ENCODE results near the gene UNC5C. TPM values are rescaled to one million over a fixed set of nuclear protein-coding genes. Genes with fewer than 3 reads are reported as not detected.

The UNC5C gene
- total RNA-seq, 2 experiments from 2014 or later, result not detected

DNA sequence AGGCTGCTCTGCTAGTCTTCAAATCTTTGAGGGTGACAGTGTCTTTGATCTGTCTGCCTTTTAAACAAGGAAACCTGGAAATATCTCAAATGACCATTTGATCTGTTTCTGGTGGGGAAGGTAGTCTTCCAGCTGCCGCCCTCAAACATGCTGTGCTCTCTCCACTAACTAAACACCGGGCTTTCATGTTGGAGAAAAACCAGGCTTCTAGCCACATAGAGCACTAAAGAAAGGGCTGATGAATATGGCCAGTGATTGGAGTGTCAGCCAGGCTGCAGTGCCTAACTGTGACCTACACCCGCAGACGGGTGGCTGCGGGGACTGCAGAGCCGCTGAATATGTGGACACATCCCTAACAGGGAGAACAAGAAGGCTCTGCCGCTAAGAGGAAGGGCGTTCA, 85.9 kb downstream of the UNC5C start:
- DNase-seq (no peak), ATAC-seq (no peak)
- peaks cover 2% of the 10 kb centered on the region for H3K27me3 Mint-ChIP-seq
- intact Hi-C loops (cut with micrococcal nuclease), result no loop called here
- H3K36me3 Mint-ChIP-seq (ENCODE audit: low read depth), result no peaks in the 10 kb centered on the region
- ChIA-PET POLR2A (no interaction called here), CTCF (no interaction called here)
- H3K4me3 Mint-ChIP-seq, result no peak overlapping the region
- no peak overlapping the region for H3K27ac Mint-ChIP-seq
- TF ChIP-seq, protein P1, sequence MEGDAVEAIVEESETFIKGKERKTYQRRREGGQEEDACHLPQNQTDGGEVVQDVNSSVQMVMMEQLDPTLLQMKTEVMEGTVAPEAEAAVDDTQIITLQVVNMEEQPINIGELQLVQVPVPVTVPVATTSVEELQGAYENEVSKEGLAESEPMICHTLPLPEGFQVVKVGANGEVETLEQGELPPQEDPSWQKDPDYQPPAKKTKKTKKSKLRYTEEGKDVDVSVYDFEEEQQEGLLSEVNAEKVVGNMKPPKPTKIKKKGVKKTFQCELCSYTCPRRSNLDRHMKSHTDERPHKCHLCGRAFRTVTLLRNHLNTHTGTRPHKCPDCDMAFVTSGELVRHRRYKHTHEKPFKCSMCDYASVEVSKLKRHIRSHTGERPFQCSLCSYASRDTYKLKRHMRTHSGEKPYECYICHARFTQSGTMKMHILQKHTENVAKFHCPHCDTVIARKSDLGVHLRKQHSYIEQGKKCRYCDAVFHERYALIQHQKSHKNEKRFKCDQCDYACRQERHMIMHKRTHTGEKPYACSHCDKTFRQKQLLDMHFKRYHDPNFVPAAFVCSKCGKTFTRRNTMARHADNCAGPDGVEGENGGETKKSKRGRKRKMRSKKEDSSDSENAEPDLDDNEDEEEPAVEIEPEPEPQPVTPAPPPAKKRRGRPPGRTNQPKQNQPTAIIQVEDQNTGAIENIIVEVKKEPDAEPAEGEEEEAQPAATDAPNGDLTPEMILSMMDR (IDR thresholded peaks at IDR 0.05), result no peak
- no peaks in the 10 kb centered on the region for H3K4me1 Mint-ChIP-seq (ENCODE audit: low read depth)
- no peaks in the 10 kb centered on the region for H3K9me3 Mint-ChIP-seq

DNA sequence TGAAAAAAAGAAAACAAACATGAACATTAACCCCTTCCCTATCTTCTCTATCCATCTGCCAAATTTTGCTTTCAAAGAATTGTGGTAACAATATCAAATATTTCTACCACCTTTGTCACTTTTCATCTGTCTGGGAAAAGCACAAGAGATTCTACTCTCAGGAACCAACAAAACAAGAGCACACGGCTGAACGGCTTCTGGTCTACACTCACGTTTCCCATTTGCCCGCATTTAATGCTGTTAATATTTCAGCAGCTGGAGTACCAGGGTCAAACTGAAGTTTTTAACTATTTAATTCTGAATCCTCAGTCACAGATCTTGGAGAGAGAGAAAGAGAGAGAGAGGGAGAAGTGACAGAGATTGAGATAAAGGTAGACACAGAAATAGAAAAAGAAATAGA, 91.4 kb downstream of the UNC5C start:
- Mint-ChIP-seq H3K36me3 (ENCODE audit: low read depth) (no peaks in the 10 kb centered on the region), H3K9me3 (no peaks in the 10 kb centered on the region), H3K4me1 (ENCODE audit: low read depth) (no peaks in the 10 kb centered on the region), H3K27me3 (peaks cover 2% of the 10 kb centered on the region), H3K27ac (no peak overlapping the region), H3K4me3 (no peak overlapping the region)
- ATAC-seq, result no peak
- intact Hi-C loops (cut with micrococcal nuclease), result no loop called here
- no peak for DNase-seq
- CTCF ChIA-PET, result no interaction called here
- TF ChIP-seq, protein P1 (IDR thresholded peaks at IDR 0.05), result no peak
- POLR2A ChIA-PET, result no interaction called here

DNA sequence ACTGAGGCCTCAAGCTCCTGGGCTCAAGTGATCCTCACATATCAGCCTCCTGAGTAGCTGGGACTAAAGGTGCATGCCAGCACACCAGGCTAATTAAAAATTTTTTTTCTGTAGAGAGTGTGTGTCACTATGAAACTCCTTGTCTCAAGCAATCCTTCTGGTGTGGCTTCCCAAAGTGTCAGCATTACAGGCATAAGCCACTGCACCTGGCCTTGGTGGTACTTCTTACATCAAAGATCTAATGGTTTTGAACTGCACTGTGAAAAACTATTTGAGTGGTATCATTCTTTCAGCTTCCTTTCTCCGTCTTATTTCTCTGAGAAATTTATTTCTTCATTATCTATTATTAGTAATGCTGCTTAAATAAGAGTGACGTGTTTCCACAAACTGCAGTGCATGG, 98.5 kb downstream of the UNC5C start:
- DNase-seq, result no peak
- Mint-ChIP-seq H3K27ac (no peak overlapping the region), H3K4me3 (no peak overlapping the region), H3K27me3 (no peaks in the 10 kb centered on the region), H3K9me3 (no peaks in the 10 kb centered on the region), H3K36me3 (ENCODE audit: low read depth) (no peaks in the 10 kb centered on the region), H3K4me1 (ENCODE audit: low read depth) (no peaks in the 10 kb centered on the region)
- intact Hi-C loops (cut with micrococcal nuclease), result no loop called here
- CTCF ChIA-PET, result no interaction called here
- TF ChIP-seq, protein P1 (IDR thresholded peaks at IDR 0.05), result no peak
- POLR2A ChIA-PET, result no interaction called here
- no peak for ATAC-seq

DNA sequence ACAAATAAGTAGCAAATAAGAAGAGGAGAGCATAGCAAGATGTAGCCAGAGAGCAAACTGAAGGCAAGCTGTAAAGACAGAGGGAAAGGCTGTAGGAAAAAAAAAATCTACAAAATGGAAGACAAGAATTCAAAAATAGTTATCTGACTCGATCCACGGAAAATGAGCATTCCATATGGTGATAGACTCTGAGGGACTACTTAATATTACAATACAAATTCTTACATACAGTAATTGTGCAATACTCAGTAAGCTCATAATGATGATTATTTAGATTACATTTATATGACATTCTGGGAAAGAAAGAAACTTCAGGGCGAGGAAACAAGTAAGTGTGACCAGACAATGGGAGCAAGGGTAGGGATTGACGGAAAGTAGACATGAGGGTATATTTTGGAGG, 102.6 kb downstream of the UNC5C start:
- ChIA-PET CTCF (no interaction called here), POLR2A (no interaction called here)
- DNase-seq (no peak), ATAC-seq (no peak)
- no peaks in the 10 kb centered on the region for H3K27me3 Mint-ChIP-seq
- intact Hi-C loops (cut with micrococcal nuclease), result no loop called here
- TF ChIP-seq, protein P1 (IDR thresholded peaks at IDR 0.05), result no peak
- no peaks in the 10 kb centered on the region for H3K36me3 Mint-ChIP-seq (ENCODE audit: low read depth)
- H3K4me3 Mint-ChIP-seq, result no peak overlapping the region
- no peak overlapping the region for H3K27ac Mint-ChIP-seq
- H3K9me3 Mint-ChIP-seq, result no peaks in the 10 kb centered on the region
- no peaks in the 10 kb centered on the region for H3K4me1 Mint-ChIP-seq (ENCODE audit: low read depth)

DNA sequence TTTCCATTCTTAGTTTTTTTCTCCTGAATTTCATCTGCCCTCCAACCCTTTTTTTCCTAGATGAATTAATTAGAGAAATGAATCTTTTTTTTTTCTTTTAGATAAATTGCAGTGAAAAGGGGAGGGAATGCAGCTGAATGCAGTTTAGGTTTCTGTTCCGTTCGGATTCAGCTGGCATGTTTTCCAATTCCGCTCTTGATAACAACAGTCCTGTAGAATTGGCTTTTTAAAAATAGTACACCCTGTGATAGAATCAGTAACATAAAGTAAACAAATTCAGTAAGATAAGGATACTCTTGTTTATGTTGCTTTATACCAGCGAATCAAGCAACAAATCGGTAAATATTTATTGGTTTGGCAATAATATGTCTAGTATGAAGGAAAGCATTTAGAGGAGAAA, 103.5 kb downstream of the UNC5C start:
- ChIA-PET CTCF (no interaction called here), POLR2A (no interaction called here)
- ATAC-seq (no peak), DNase-seq (no peak)
- Mint-ChIP-seq H3K27ac (no peak overlapping the region), H3K27me3 (no peaks in the 10 kb centered on the region), H3K9me3 (no peaks in the 10 kb centered on the region), H3K4me1 (ENCODE audit: low read depth) (no peaks in the 10 kb centered on the region), H3K4me3 (no peak overlapping the region), H3K36me3 (ENCODE audit: low read depth) (no peaks in the 10 kb centered on the region)
- TF ChIP-seq, protein P1 (IDR thresholded peaks at IDR 0.05), result no peak
- intact Hi-C loops (cut with micrococcal nuclease), result no loop called here

Data from activated CD8-positive, alpha-beta T cell treated with anti-CD3 and anti-CD28 coated beads for 36 hours (primary cell).